Gastroesophageal sphincter (tissue), 4 donors: ENCODE measurements around the gene UROS. TPM values are rescaled to one million over a fixed set of nuclear protein-coding genes. Genes with fewer than 3 reads are reported as not detected.

Experiments used
- ATAC-seq: fragments of 150-250 bp; one replicate; pipeline ENCODE4 v1.9.1; 2016; ENCODE audit warnings: mild to moderate bottlenecking, moderate library complexity
- H3K27ac ChIP-seq, 4 donors: fragments of 200-600 bp; sonication (generic) in 3 of 4; 1 replicate in 3 of 4; 2 replicates in 1 of 4; pipeline ENCODE4 v1.5.1; 2016 to 2019
- H3K27me3 ChIP-seq: fragments of 200-600 bp; sonication (generic); one replicate; pipeline ENCODE4 v1.5.1; 2019
- H3K36me3 ChIP-seq, 2 donors: fragments of 200-600 bp; sonication (generic); one replicate each; pipeline ENCODE4 v1.5.1; 2019; ENCODE audit warnings: control low read depth in 1 of 2
- H3K4me1 ChIP-seq, 3 donors: fragments of 200-600 bp; sonication (generic); 1 replicate in 2 of 3; 2 replicates in 1 of 3; pipeline ENCODE4 v1.5.1; 2016 to 2019; ENCODE audit warnings: control low read depth in 2 of 3
- H3K4me3 ChIP-seq, 2 donors: fragments of 200-600 bp; sonication (generic); one replicate each; pipeline ENCODE4 v1.5.1; 2019; ENCODE audit warnings: mild to moderate bottlenecking in 1 of 2, moderate library complexity in 1 of 2
- H3K9me3 ChIP-seq, 3 donors: fragments of 200-600 bp; sonication (generic); one replicate each; pipeline ENCODE4 v1.5.1; 2017 to 2019; ENCODE audit warnings: control low read depth in 2 of 3
- EP300 ChIP-seq: sonication (generic); formaldehyde crosslinking; IDR thresholded peaks from one replicate; pipeline ENCODE4 v1.6.1; 2017; ENCODE audit warnings: antibody characterized with exemption, mild to moderate bottlenecking
- POLR2A ChIP-seq, 2 donors: fragments of 450-650 bp; IDR thresholded peaks; one replicate each; pipeline ENCODE4 v1.6.1; 2017; ENCODE audit warnings: antibody characterized with exemption in 2 of 2, mild to moderate bottlenecking in 2 of 2, moderate library complexity in 1 of 2
- POLR2AphosphoS5 ChIP-seq: sonication (generic); formaldehyde crosslinking; IDR thresholded peaks from one replicate; pipeline ENCODE4 v1.6.1; 2017; ENCODE audit warnings: antibody characterized with exemption
- WGBS, 2 donors: methylation state at CpG; one replicate each; pipeline ENCODE4 v1.1.5; 2018; ENCODE audit warnings: low coverage in 1 of 2; 5-methylcytosine and 5-hydroxymethylcytosine counted together
- total RNA-seq, 4 donors: library from RNA; depleted of rRNA; stranded (reverse); fragments of >200 nt; gene quantifications; one replicate each; pipeline ENCODE4 v1.1.0, GENCODE V29; 2016
- TF ChIP-seq, protein P1 (sequence below), 4 experiments: fragments of 200-600 bp in 2 of 4; fragments of 450-650 bp in 2 of 4; sonication (generic) in 1 of 4; IDR thresholded peaks; one replicate each; pipeline ENCODE4 v1.5.1; 2017 to 2019; ENCODE audit warnings: antibody characterized with exemption in 4 of 4, mild to moderate bottlenecking in 2 of 4, moderate library complexity in 2 of 4

The UROS gene
- total RNA-seq, 4 donors from 2014 or later: 25.3 to 64.0 (median 39.1) TPM

DNA sequence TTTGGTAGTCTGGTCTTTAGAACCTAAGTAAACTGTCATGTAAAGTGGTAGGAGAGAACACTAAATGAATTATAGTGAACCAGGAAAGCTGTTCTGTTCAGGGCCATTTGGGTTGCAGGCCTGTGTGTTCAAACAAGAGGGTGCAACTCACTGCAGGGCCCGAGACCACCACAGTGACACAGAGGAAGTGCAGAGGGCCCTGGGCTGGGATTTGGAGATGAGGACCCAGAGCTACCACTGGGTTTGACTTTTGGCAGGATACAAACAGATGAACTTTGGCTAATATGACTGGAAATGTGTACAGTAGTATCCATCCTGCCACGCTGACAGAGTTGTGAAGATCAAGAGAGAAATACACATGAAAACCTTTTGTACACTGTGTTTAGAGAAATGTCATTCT is 57.2 kb downstream of the UROS start:
- H3K4me3 ChIP-seq: no peak overlapping the region
- peaks cover 0 to 56% of the 10 kb centered on the region in 2 donors for H3K36me3 ChIP-seq
- no peaks in the 10 kb centered on the region for H3K9me3 ChIP-seq
- H3K27me3 ChIP-seq: no peaks in the 10 kb centered on the region
- ATAC-seq: no peak
- peaks cover 0 to 25% (median 7%) of the 10 kb centered on the region in 3 donors for H3K4me1 ChIP-seq
- H3K27ac ChIP-seq: no peak overlapping the region
- no peak for TF ChIP-seq EP300
- TF ChIP-seq POLR2AphosphoS5: no peak
- TF ChIP-seq POLR2A (IDR thresholded peaks at IDR 0.05): no peak
- TF ChIP-seq, protein P1, sequence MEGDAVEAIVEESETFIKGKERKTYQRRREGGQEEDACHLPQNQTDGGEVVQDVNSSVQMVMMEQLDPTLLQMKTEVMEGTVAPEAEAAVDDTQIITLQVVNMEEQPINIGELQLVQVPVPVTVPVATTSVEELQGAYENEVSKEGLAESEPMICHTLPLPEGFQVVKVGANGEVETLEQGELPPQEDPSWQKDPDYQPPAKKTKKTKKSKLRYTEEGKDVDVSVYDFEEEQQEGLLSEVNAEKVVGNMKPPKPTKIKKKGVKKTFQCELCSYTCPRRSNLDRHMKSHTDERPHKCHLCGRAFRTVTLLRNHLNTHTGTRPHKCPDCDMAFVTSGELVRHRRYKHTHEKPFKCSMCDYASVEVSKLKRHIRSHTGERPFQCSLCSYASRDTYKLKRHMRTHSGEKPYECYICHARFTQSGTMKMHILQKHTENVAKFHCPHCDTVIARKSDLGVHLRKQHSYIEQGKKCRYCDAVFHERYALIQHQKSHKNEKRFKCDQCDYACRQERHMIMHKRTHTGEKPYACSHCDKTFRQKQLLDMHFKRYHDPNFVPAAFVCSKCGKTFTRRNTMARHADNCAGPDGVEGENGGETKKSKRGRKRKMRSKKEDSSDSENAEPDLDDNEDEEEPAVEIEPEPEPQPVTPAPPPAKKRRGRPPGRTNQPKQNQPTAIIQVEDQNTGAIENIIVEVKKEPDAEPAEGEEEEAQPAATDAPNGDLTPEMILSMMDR (IDR thresholded peaks at IDR 0.05): no peak
- 88 to 100% methylated on average over 2 of the region's 2 CpGs for WGBS, 2 donors

DNA sequence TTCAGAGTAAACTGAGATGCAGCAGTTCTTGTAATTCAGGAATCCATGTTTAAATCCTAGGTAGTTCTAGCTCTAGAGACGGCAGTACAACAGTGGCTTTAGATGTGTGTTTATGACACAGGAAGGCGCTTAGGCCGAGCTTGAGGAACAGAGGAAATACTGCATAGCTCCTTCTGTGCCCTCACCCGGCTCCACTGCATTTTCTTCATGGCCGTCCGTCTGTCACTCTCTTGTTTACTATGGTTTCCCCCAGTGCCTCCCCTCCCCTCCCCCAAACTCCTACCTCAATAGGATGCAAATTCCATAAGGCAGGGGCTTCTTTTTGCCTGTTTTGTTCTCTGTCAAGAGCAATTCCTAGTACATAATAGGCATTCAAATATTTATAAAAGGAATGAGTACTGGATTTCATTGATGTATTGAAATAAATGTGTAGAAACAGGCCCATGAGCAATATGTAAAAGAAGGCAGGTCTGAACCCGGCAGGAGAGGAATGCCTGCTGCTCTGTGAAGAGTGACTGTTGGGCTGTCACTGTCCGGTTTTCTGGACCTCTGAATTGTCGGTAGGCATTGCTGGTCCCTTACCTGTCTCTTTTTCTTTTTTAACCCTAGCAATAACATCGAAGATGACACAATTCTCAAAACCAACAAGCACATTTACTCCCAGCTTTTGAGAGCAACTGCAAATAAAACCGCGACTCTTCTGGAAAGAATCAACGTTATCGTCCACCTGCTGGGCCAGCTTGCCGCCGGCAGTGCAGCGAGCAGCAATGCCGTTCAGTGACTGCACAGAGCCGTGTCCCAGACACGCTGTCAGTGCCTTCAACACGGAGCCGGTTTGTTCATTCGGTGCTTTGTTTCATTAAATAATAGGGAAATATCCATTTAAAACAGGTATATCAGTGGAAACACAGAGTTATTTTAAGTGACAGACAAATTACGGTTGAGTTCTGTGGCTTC is 60.1 kb downstream of the UROS start:
- H3K27ac ChIP-seq: no peak overlapping the region
- H3K27me3 ChIP-seq: no peaks in the 10 kb centered on the region
- TF ChIP-seq EP300 (no peak), POLR2A (IDR thresholded peaks at IDR 0.05) (no peak)
- H3K4me3 ChIP-seq: no peak overlapping the region
- 85 to 87% methylated on average over 17 to 21 of the region's 24 CpGs for WGBS, 2 donors
- no peaks in the 10 kb centered on the region for H3K9me3 ChIP-seq
- peaks cover 0 to 9% (median 0%) of the 10 kb centered on the region in 3 donors for H3K4me1 ChIP-seq
- peaks cover 0 to 83% of the 10 kb centered on the region in 2 donors for H3K36me3 ChIP-seq
- ATAC-seq: no peak

DNA sequence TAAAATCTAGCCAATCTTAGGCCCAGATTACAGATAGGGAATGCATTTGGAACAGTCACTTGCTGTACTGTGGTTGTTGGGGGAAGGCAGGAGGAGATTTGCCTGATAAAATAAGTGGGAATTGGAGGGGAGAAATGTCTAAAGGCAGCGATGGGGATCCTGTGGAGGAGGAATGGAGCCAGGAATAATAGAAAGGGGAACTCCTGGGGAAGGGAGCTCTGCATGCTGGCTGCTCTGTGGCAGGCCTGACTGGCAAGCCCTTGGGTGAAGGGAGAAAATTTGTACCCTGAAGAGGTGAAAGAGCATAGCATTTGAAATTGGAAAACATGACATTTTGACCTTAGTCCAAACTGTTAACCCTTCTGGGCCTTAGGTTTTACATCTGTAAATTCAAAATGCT is 61.1 kb downstream of the UROS start:
- no peaks in the 10 kb centered on the region for H3K4me1 ChIP-seq
- no peak overlapping the region for H3K4me3 ChIP-seq
- TF ChIP-seq POLR2AphosphoS5 (no peak), POLR2A (IDR thresholded peaks at IDR 0.05) (no peak), EP300 (no peak)
- TF ChIP-seq, protein P1 (IDR thresholded peaks at IDR 0.05): no peak
- no peaks in the 10 kb centered on the region for H3K9me3 ChIP-seq
- H3K27me3 ChIP-seq: no peaks in the 10 kb centered on the region
- no peak overlapping the region for H3K27ac ChIP-seq
- WGBS, 2 donors: 38 to 58% methylated on average over 1 of the region's 1 CpG
- ATAC-seq: no peak
- peaks cover 0 to 93% of the 10 kb centered on the region in 2 donors for H3K36me3 ChIP-seq

DNA sequence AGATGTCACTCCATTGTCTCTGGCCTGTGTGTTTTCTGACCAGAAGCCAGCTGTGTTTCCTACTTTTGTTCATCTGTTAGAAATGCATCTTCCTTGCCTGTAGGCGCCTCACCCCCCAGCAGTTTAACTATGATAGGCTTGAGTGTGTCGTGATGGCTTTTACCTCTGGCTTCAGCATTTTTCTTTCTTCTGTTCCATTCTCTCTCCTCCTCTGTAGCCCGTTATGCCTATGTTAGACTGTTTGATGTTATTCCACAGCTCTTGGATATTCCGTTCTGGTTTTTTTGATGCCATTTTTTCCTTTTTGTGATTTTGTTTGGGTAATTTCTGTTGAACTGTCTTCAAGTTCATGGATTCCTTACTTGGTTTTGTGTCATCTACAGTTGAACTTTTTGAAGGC is 65.3 kb downstream of the UROS start:
- Histone ChIP-seq H3K4me1 (no peaks in the 10 kb centered on the region), H3K36me3 (peaks cover 0 to 94% of the 10 kb centered on the region in 2 donors), H3K9me3 (no peaks in the 10 kb centered on the region), H3K27ac (no peak overlapping the region), H3K4me3 (no peak overlapping the region), H3K27me3 (no peaks in the 10 kb centered on the region)
- WGBS, 2 donors: 87 to 96% methylated on average over 4 of the region's 4 CpGs
- TF ChIP-seq, protein P1 (IDR thresholded peaks at IDR 0.05): no peak
- ATAC-seq: no peak

DNA sequence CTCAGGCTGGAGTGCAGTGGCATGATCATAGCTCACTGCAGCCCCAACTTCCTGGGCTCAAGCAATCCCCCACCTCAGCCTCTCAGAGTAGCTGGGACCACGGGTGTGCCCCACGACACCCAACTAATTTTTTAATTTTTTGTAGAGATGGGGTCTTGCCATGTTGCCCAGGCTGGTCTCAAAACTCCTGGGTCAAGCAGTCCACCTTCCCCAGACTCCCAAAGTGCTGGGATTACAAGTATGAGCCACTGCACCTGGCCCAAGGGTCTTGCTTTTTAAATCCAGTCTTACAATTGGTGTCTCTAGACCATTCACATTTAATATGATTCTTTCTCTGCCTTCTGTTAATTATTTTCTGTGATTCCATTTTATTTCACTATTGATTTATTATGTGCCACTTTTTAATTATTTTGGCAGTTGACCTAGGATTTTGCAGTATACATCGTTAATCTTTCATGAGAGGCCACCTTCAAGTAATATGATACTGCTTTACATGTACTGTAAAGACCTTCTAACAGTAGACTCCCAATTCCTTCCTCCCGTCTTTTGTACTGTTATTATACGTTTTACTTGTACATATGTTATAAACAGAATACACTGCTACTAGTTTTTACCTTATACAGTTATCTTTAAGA is 66.1 kb downstream of the UROS start:
- no peaks in the 10 kb centered on the region for H3K4me1 ChIP-seq
- WGBS, 2 donors: 77 to 91% methylated on average over 4 to 5 of the region's 5 CpGs
- H3K27ac ChIP-seq: no peak overlapping the region
- ATAC-seq: no peak
- no peak overlapping the region for H3K4me3 ChIP-seq
- no peaks in the 10 kb centered on the region for H3K27me3 ChIP-seq
- TF ChIP-seq POLR2AphosphoS5: no peak
- TF ChIP-seq, protein P1 (IDR thresholded peaks at IDR 0.05): no peak
- no peak for TF ChIP-seq EP300
- TF ChIP-seq POLR2A (IDR thresholded peaks at IDR 0.05): no peak
- H3K36me3 ChIP-seq: peaks cover 0 to 94% of the 10 kb centered on the region in 2 donors
- no peaks in the 10 kb centered on the region for H3K9me3 ChIP-seq
